ENCODE results near the gene RAP1GDS1. TPM values are rescaled to one million over a fixed set of nuclear protein-coding genes. Genes with fewer than 3 reads are reported as not detected.

RAP1GDS1 gene
- total RNA-seq, 2 donors from 2014 or later: 7.5 to 7.8 TPM

DNA sequence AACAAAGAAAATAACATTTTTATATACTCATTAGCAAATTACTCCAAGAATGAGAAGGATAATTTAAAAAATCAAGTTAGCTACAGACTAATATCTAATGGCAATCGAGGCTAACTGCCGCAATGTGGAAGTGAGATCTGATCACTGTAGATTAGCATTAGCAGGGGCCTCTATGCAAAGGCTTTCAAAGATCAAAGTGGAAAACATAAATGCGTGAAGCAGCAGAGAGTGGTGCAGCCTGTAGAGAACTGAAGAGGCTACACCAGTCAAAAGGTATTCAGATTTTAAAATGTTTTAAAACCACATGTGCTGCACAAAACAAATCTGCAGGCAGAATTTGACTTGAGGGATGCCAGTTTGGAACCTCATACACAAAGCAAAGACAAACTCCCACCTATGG, 24.0 kb upstream of the RAP1GDS1 start:
- H3K9me3 ChIP-seq: no peaks in the 10 kb centered on the region
- TF ChIP-seq, protein P1, sequence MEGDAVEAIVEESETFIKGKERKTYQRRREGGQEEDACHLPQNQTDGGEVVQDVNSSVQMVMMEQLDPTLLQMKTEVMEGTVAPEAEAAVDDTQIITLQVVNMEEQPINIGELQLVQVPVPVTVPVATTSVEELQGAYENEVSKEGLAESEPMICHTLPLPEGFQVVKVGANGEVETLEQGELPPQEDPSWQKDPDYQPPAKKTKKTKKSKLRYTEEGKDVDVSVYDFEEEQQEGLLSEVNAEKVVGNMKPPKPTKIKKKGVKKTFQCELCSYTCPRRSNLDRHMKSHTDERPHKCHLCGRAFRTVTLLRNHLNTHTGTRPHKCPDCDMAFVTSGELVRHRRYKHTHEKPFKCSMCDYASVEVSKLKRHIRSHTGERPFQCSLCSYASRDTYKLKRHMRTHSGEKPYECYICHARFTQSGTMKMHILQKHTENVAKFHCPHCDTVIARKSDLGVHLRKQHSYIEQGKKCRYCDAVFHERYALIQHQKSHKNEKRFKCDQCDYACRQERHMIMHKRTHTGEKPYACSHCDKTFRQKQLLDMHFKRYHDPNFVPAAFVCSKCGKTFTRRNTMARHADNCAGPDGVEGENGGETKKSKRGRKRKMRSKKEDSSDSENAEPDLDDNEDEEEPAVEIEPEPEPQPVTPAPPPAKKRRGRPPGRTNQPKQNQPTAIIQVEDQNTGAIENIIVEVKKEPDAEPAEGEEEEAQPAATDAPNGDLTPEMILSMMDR (IDR thresholded peaks at IDR 0.05): no peak
- DNase-seq (ENCODE audit: low spot score): no peak

DNA sequence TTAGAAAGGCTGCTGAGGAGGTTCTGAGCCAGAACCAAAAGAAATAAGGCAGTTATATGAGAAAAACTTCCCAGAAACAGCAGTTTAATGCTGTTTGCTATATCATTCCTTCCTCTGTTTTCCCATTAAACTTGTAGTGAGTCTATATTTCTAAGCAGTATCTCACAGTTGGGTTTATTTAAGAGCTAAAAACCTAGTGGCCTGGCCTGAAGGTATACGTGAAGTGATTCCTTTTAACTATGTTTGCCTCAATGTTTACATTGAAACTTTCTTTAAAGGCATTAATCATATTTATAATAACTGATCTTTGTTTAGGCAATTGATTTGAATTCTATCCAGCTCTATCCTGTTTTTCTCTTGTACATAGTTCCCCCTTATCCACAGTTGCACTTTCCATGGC, 19.1 kb upstream of the RAP1GDS1 start:
- H3K27ac ChIP-seq: no peak overlapping the region

More for the DNA sequence above, 24.0 kb upstream of the RAP1GDS1 start:
- no peak overlapping the region for H3K4me3 ChIP-seq
- no peaks in the 10 kb centered on the region for H3K36me3 ChIP-seq
- H3K27ac ChIP-seq: no peak overlapping the region
- no peaks in the 10 kb centered on the region for H3K4me1 ChIP-seq
- no peaks in the 10 kb centered on the region for H3K27me3 ChIP-seq

DNA sequence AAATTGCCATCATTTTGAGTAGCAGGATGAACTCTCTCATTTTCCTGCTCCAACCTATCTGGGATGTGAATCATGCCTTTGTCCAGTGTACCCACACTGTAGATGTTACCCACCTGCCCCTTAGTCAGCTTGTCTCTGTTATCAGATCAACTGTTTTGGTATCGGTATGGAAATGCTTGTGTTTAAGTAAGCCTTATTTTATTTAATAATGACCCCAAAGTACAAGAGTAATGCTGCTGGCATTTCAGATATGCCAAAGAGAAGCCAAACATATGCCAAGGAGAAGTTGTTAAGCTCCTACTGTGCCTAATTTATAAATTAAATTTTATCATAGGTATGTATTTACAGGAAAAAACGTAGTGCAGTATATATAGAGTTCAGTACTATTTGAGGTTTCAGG, 18.6 kb upstream of the RAP1GDS1 start:
- no peaks in the 10 kb centered on the region for H3K36me3 ChIP-seq

More for the DNA sequence above, 19.1 kb upstream of the RAP1GDS1 start:
- Histone ChIP-seq H3K4me1 (no peaks in the 10 kb centered on the region), H3K36me3 (no peaks in the 10 kb centered on the region), H3K9me3 (no peaks in the 10 kb centered on the region), H3K4me3 (no peak overlapping the region), H3K27me3 (no peaks in the 10 kb centered on the region)
- DNase-seq (ENCODE audit: low spot score): no peak
- TF ChIP-seq, protein P1 (IDR thresholded peaks at IDR 0.05): no peak

DNA sequence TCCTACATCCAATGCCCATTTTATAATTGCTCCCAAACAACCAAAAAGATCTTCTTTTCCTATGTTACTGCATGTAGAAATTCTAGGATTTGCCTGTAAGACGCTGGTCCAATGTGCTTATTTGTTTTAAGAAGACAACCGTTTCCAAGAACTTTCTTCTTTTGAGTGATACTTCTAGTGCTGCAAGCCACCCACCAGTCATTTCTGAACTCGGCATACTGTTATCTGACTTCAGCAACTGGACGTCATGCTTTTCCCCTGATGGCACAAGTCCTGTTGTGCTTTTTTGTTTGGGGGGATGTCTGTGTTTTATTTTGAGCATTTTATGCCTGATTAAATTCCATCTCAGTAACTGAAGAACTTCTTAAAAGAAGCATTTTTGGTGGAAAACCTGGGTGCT, 16.0 kb upstream of the RAP1GDS1 start:
- Histone ChIP-seq H3K9me3 (no peaks in the 10 kb centered on the region), H3K4me1 (no peaks in the 10 kb centered on the region), H3K27me3 (no peaks in the 10 kb centered on the region), H3K27ac (no peak overlapping the region), H3K4me3 (no peak overlapping the region), H3K36me3 (no peaks in the 10 kb centered on the region)
- TF ChIP-seq, protein P1 (IDR thresholded peaks at IDR 0.05): no peak
- DNase-seq (ENCODE audit: low spot score): no peak

More for the DNA sequence above, 18.6 kb upstream of the RAP1GDS1 start:
- H3K4me1 ChIP-seq: no peaks in the 10 kb centered on the region
- no peaks in the 10 kb centered on the region for H3K9me3 ChIP-seq
- no peak for DNase-seq (ENCODE audit: low spot score)
- no peaks in the 10 kb centered on the region for H3K27me3 ChIP-seq
- TF ChIP-seq, protein P1 (IDR thresholded peaks at IDR 0.05): no peak
- H3K27ac ChIP-seq: no peak overlapping the region
- H3K4me3 ChIP-seq: no peak overlapping the region

DNA sequence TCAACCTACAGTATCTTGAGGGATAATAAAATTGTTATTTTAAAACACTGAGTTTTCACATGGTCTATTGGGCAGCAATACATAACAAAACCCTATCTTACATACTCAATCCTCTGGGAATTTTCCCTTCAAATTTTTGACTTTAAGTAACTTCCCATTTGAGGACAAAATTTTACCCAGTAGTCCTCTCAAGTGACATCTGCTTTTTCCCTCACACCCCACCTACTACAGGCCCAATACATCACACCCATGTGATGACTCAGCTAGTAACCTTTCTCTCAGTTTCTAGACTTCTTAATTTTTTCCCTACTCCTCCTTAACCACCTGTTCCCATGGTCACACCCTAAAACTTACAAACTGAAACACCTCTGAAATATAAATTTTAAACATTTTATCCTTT, 12.2 kb upstream of the RAP1GDS1 start:
- H3K9me3 ChIP-seq: no peaks in the 10 kb centered on the region
- no peak overlapping the region for H3K4me3 ChIP-seq
- no peaks in the 10 kb centered on the region for H3K4me1 ChIP-seq
- H3K27me3 ChIP-seq: no peaks in the 10 kb centered on the region
- H3K27ac ChIP-seq: no peak overlapping the region
- DNase-seq (ENCODE audit: low spot score): no peak
- H3K36me3 ChIP-seq: no peaks in the 10 kb centered on the region
- TF ChIP-seq, protein P1 (IDR thresholded peaks at IDR 0.05): no peak

DNA sequence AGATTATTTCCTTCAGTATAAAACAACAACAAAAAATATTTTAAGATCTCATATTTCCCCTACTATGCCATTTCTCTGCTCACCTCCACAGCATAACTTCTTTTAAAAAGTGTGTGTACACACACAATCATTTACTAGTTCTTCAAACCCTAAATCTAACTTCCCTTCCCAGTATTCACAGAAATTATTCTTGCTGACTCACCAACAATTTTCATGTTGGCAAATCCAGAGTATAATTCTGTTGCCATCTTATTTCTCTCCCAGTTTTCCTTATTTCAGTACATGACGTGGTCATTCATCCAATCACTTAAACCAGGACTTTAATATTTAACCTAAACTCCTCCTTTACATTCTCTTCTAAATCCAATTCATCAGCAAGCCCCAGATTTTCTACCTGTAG, 11.4 kb upstream of the RAP1GDS1 start:
- Histone ChIP-seq H3K9me3 (no peaks in the 10 kb centered on the region), H3K27ac (no peak overlapping the region), H3K36me3 (no peaks in the 10 kb centered on the region), H3K27me3 (no peaks in the 10 kb centered on the region), H3K4me3 (no peak overlapping the region), H3K4me1 (no peaks in the 10 kb centered on the region)
- DNase-seq (ENCODE audit: low spot score): no peak
- TF ChIP-seq, protein P1 (IDR thresholded peaks at IDR 0.05): no peak

All from right atrium auricular region (tissue), 2 donors.